Brain microvascular endothelial cell (primary cell): ENCODE results near the gene CD300E.

Experiments
- DNase-seq: peaks from one replicate; pipeline ENCODE4 v3.0.0-alpha.2; 2020
- H3K27ac ChIP-seq: fragments of 250-450 bp; sonication (Bioruptor Pico); 2 replicates; pipeline ENCODE4 v1.5.1; 2020; ENCODE audit warnings: mild to moderate bottlenecking, moderate library complexity
- H3K27me3 ChIP-seq: fragments of 250-450 bp; sonication (Bioruptor Pico); replicated peaks from 2 replicates; pipeline ENCODE4 v1.5.1; 2020; ENCODE audit warnings: mild to moderate bottlenecking
- H3K36me3 ChIP-seq: fragments of 250-450 bp; sonication (Bioruptor Pico); replicated peaks from 2 replicates; pipeline ENCODE4 v1.5.1; 2020; ENCODE audit warnings: mild to moderate bottlenecking
- H3K4me3 ChIP-seq: 2 replicates; pipeline ENCODE4 v1.5.1; 2011; ENCODE audit warnings: low read depth, mild to moderate bottlenecking, control low read depth, low read length, moderate library complexity
- in situ Hi-C: cut with HindIII; loops from 2 replicates; pipeline ENCODE4 v1.10.0; 2017; ENCODE audit warnings: low sequenced_read_pairs, low pct_ligation_motif_present
- TF ChIP-seq, protein P1 (sequence below): IDR thresholded peaks from 2 replicates; pipeline ENCODE4 v1.5.1; 2011; ENCODE audit warnings: low read depth, mild to moderate bottlenecking, moderate library complexity, low read length, control low read depth, inconsistent platforms; ENCODE audit errors: missing control alignments

Gene CD300E

GRCh38 chr17:74607221-74607620 lies 16.3 kb downstream of the CD300E start:
- TF ChIP-seq, protein P1, sequence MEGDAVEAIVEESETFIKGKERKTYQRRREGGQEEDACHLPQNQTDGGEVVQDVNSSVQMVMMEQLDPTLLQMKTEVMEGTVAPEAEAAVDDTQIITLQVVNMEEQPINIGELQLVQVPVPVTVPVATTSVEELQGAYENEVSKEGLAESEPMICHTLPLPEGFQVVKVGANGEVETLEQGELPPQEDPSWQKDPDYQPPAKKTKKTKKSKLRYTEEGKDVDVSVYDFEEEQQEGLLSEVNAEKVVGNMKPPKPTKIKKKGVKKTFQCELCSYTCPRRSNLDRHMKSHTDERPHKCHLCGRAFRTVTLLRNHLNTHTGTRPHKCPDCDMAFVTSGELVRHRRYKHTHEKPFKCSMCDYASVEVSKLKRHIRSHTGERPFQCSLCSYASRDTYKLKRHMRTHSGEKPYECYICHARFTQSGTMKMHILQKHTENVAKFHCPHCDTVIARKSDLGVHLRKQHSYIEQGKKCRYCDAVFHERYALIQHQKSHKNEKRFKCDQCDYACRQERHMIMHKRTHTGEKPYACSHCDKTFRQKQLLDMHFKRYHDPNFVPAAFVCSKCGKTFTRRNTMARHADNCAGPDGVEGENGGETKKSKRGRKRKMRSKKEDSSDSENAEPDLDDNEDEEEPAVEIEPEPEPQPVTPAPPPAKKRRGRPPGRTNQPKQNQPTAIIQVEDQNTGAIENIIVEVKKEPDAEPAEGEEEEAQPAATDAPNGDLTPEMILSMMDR: no peak
- Histone ChIP-seq H3K27me3 (no peaks in the 10 kb centered on the region), H3K4me3 (no peak overlapping the region), H3K36me3 (no peaks in the 10 kb centered on the region), H3K27ac (no peak overlapping the region)
- in situ Hi-C loops: no loop called here
- no peak for DNase-seq

- Histone ChIP-seq H3K27me3 (no peaks in the 10 kb centered on the region), H3K27ac (no peak overlapping the region), H3K4me3 (no peak overlapping the region), H3K36me3 (no peaks in the 10 kb centered on the region)
- TF ChIP-seq, protein P1: no peak
- no peak for DNase-seq
- in situ Hi-C loops: no loop called here
These were observed 17.5 kb downstream of the CD300E start for GRCh38 chr17:74606050-74606449.

DNA sequence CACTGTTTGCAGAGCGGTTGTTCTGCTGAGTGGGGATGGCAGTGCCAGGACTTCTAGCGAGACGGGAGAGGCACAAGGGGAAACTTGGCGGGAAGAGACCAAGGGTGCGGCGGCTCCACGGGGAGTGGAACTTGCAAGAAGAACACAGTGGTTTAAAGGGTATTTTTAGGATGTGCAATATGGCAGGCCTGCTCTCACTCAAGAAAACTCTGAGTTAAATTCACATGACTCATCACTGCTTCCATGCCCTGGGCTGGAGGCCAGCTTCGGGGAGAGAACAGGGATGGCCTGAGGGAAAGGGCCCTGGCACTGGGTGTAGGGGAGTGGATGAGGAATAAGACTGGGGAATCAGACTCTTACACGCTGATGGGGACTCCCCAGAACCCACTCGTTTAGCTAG lies 18.2 kb downstream of the CD300E start:
- H3K27ac ChIP-seq: no peak overlapping the region
- TF ChIP-seq, protein P1: no peak
- no peak overlapping the region for H3K4me3 ChIP-seq
- peak; percentile 24 for DNase-seq
- in situ Hi-C loops: no loop called here
- H3K36me3 ChIP-seq: no peaks in the 10 kb centered on the region
- no peaks in the 10 kb centered on the region for H3K27me3 ChIP-seq

DNA sequence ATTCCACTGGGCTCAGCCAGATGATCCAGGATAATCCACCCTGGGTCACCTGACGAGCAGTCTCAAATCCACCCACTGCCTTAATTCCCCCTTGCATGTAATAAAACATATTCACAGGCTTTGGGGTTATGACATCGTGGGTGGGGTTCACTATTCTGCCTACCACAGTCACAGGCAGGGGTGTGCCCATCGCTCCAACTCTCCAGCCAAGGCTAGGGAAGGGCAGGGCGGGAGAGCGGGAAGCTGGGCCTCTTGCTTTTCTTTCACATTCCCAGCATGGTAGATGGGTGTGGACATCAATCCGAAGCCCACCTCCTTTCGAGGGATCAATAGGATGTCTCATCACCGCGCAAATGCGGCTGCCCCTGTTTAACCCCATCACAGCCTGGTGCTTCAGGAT lies 18.8 kb downstream of the CD300E start:
- no peak for DNase-seq
- H3K4me3 ChIP-seq: no peak overlapping the region
- H3K27me3 ChIP-seq: no peaks in the 10 kb centered on the region
- TF ChIP-seq, protein P1: no peak
- no peak overlapping the region for H3K27ac ChIP-seq
- no peaks in the 10 kb centered on the region for H3K36me3 ChIP-seq
- in situ Hi-C loops: no loop called here

GRCh38 chr17:74604200-74604599 lies 19.3 kb downstream of the CD300E start:
- no peaks in the 10 kb centered on the region for H3K36me3 ChIP-seq
- H3K4me3 ChIP-seq: no peak overlapping the region
- H3K27me3 ChIP-seq: no peaks in the 10 kb centered on the region
- in situ Hi-C loops: no loop called here
- DNase-seq: no peak
- TF ChIP-seq, protein P1: no peak
- H3K27ac ChIP-seq: no peak overlapping the region

GRCh38 chr17:74603746-74604145 lies 19.8 kb downstream of the CD300E start:
- H3K4me3 ChIP-seq: no peak overlapping the region
- TF ChIP-seq, protein P1: no peak
- H3K27ac ChIP-seq: no peak overlapping the region
- no peak for DNase-seq
- H3K36me3 ChIP-seq: no peaks in the 10 kb centered on the region
- H3K27me3 ChIP-seq: no peaks in the 10 kb centered on the region
- in situ Hi-C loops: no loop called here
